K562 (cell line): ENCODE measurements around the gene TRPM4. TPM values are rescaled to one million over a fixed set of nuclear protein-coding genes. Genes with fewer than 3 reads are reported as not detected.

Experiments used
- CTCFL ChIP-seq: IDR thresholded peaks from 2 replicates; pipeline ENCODE4 v1.6.1; 2011; ENCODE audit warnings: borderline replicate concordance, low read depth, mild to moderate bottlenecking, moderate library complexity, low read length; ENCODE audit not compliant: insufficient read depth, poor library complexity, severe bottlenecking
- E2F8 ChIP-seq: fragments of 450-650 bp; IDR thresholded peaks from 2 replicates; pipeline ENCODE4 v1.7.1; 2018; ENCODE audit warnings: mild to moderate bottlenecking, low read depth; ENCODE audit not compliant: partially characterized antibody
- FOXJ2 ChIP-seq: fragments of 200-800 bp; sonication (Bioruptor generic); IDR thresholded peaks from 2 replicates; pipeline ENCODE4 v1.6.1; 2016; ENCODE audit warnings: missing genetic modification characterization, missing compliant biosample characterization
- HLTF ChIP-seq: fragments of 450-650 bp; IDR thresholded peaks from 2 replicates; pipeline ENCODE4 v1.6.1; 2016
- HNRNPH1 ChIP-seq: fragments of 200-400 bp; formaldehyde crosslinking; optimal IDR thresholded peaks from 2 replicates; pipeline ENCODE3; 2017; ENCODE audit warnings: low read depth, mild to moderate bottlenecking, low read length, moderate library complexity
- HOXB6 ChIP-seq: fragments of 250-450 bp; sonication (Bioruptor Pico); IDR thresholded peaks from 2 replicates; pipeline ENCODE4 v1.5.1; 2022; ENCODE audit warnings: mild to moderate bottlenecking, borderline replicate concordance
- POLR2AphosphoS5 ChIP-seq: IDR thresholded peaks from 2 replicates; pipeline ENCODE4 v1.6.1; 2011; ENCODE audit warnings: mild to moderate bottlenecking, low read depth, low read length, moderate library complexity; ENCODE audit not compliant: control insufficient read depth, insufficient read depth
- RBBP5 ChIP-seq: fragments of 200-600 bp; sonication (generic); IDR thresholded peaks from 2 replicates; pipeline ENCODE4 v1.6.1; 2012; ENCODE audit warnings: borderline replicate concordance, mild to moderate bottlenecking, low read length, control low read depth, inconsistent platforms; ENCODE audit not compliant: insufficient read depth, poor library complexity, severe bottlenecking
- SFPQ ChIP-seq: fragments of 200-400 bp; formaldehyde crosslinking; IDR thresholded peaks from 2 replicates; pipeline ENCODE4 v1.6.1; 2017; ENCODE audit warnings: mild to moderate bottlenecking, low read depth, low read length, moderate library complexity
- TCF7L2 ChIP-seq: fragments of 150-350 bp; IDR thresholded peaks from 2 replicates; pipeline ENCODE4 v1.6.1; 2016; ENCODE audit warnings: low read depth, mild to moderate bottlenecking, low read length, moderate library complexity
- TCFL5 ChIP-seq: fragments of 250-450 bp; sonication (Bioruptor Pico); conservative IDR thresholded peaks from 2 replicates; pipeline ENCODE4 v1.6.1; 2021; ENCODE audit warnings: mild to moderate bottlenecking, moderate library complexity, matching md5 sums
- ZNF24 ChIP-seq: fragments of 450-650 bp; IDR thresholded peaks from 2 replicates; pipeline ENCODE4 v1.6.1; 2016
- ZNF277 ChIP-seq: fragments of 250-450 bp; sonication (Bioruptor Pico); IDR thresholded peaks from 2 replicates; pipeline ENCODE4 v1.8.0; 2022; ENCODE audit warnings: inconsistent platforms, mild to moderate bottlenecking, moderate library complexity, borderline replicate concordance
- ZNF41 ChIP-seq: fragments of 250-450 bp; sonication (Bioruptor Pico); conservative IDR thresholded peaks from 2 replicates; pipeline ENCODE4 v1.4.0; 2020; ENCODE audit warnings: mild to moderate bottlenecking
- ZNF644 ChIP-seq: fragments of 200-800 bp; sonication (Bioruptor generic); IDR thresholded peaks from 2 replicates; pipeline ENCODE4 v1.6.1; 2016; ENCODE audit warnings: low read depth, missing genetic modification characterization, missing compliant biosample characterization
- polyA plus RNA-seq, 8 experiments: library from polyadenylated mRNA; depleted of rRNA in 4 of 8; stranded (reverse) in 5 of 8; unstranded in 3 of 8; fragments of >200 nt; fragmentation: Nextera tagmentation in 2 of 8; fragmentation: Illumina TruSeq in 1 of 8; extraction: Ambion mirVana in 2 of 8; extraction: Trizol in 1 of 8; gene quantifications; 2 replicates each; pipeline versions ENCODE4 v1.2.1 to v1.2.3, GENCODE V29; 2011 to 2014; ENCODE audit warnings: inconsistent platforms in 1 of 8, missing spikeins in 1 of 8
- total RNA-seq, 7 experiments: library from RNA; depleted of rRNA in 6 of 7; stranded (reverse); fragments of >200 nt in 6 of 7; fragmentation: Illumina TruSeq in 2 of 7; extraction: Trizol in 2 of 7; gene quantifications; 2 replicates each; pipeline versions ENCODE4 v1.2.1 to v1.2.3, GENCODE V29; 2011 to 2021; ENCODE audit warnings: low replicate concordance in 1 of 7
- TF ChIP-seq, protein P1 (sequence below), 3 experiments: fragments of 200-800 bp in 1 of 3; sonication (Bioruptor generic) in 1 of 3; sonication (generic) in 1 of 3; formaldehyde crosslinking in 1 of 3; IDR thresholded peaks; 2 replicates each; pipeline versions ENCODE4 v1.6.1 to v1.8.0; 2016 to 2022; ENCODE audit warnings: mild to moderate bottlenecking in 2 of 3, missing compliant biosample characterization in 2 of 3, missing genetic modification characterization in 2 of 3, missing genetic modification reagents in 1 of 3

TRPM4 gene
- total and polyA plus RNA-seq, 9 of the 15 experiments (the other 6 are each of a cell fraction or from before 2014, with no cell fraction given), result 6.5 to 45.4 (median 15.2) TPM

GRCh38 chr19:49145573-49146407 is 11.8 kb upstream of the TRPM4 start (continued):
- TF ChIP-seq ZNF24 (no peak), ZNF41 (CRISPR knock-in tag) (no peak), HOXB6 (CRISPR knock-in tag) (no peak), E2F8 (no peak), TCFL5 (no peak), HLTF (no peak), HNRNPH1 (no peak), SFPQ (no peak), ZNF277 (CRISPR knock-in tag) (no peak), TCF7L2 (peak; percentile 93), CTCFL (peak; percentile 79), ZNF644 (tag) (no peak), POLR2AphosphoS5 (no peak), FOXJ2 (tag) (no peak), RBBP5 (peak; percentile 6)
- TF ChIP-seq, protein P1, sequence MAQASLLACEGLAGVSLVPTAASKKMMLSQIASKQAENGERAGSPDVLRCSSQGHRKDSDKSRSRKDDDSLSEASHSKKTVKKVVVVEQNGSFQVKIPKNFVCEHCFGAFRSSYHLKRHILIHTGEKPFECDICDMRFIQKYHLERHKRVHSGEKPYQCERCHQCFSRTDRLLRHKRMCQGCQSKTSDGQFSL (CRISPR knock-in tag; IDR thresholded peaks at IDR 0.05), result peak; percentile 81
- TF ChIP-seq, protein P1 (tag; IDR thresholded peaks at IDR 0.05), result peak in 1 of 2 experiments; percentile 71; a peak in 2 of 4 replicates
